Hepatocyte (in vitro differentiated cells): ENCODE results near the gene UNKL.

ENCODE experiments used
- CTCF ChIP-seq: fragments of 200-600 bp; sonication (generic); IDR thresholded peaks from 2 replicates; pipeline ENCODE4 v1.5.1; 2016; ENCODE audit warnings: antibody characterized with exemption, mild to moderate bottlenecking; ENCODE audit not compliant: poor library complexity
- EZH2 ChIP-seq: fragments of 200-600 bp; sonication (generic); IDR thresholded peaks from 2 replicates; pipeline ENCODE4 v1.6.1; 2016; ENCODE audit warnings: antibody characterized with exemption, mild to moderate bottlenecking, borderline replicate concordance
- EZH2phosphoT487 ChIP-seq: fragments of 200-600 bp; sonication (generic); IDR thresholded peaks from one replicate; pipeline ENCODE4 v1.6.1; 2018; ENCODE audit warnings: antibody characterized with exemption, mild to moderate bottlenecking, low read depth, moderate library complexity; ENCODE audit not compliant: unreplicated experiment, severe bottlenecking

GRCh38 chr16:1357906-1358566 lies 56.5 kb downstream of the UNKL start:
- TF ChIP-seq CTCF (no peak), EZH2 (no peak), EZH2phosphoT487 (no peak)
